ENCODE measurements around the gene JAZF1. TPM values are rescaled to one million over a fixed set of nuclear protein-coding genes. Genes with fewer than 3 reads are reported as not detected.

JAZF1 gene
- total RNA-seq, 1 experiment from 2014 or later: 6.9 TPM

Other genes with a start within 250 kb of the JAZF1 start
- 4.2 and 10.5 TPM in 2 replicates for gene CREB5, start 231.7 kb upstream of the JAZF1 start, total RNA-seq (2014; rRNA removed; shearing (Covaris generic))